ENCODE data around the gene ITPKB. TPM values are rescaled to one million over a fixed set of nuclear protein-coding genes. Genes with fewer than 3 reads are reported as not detected.
A peak's percentile ranks its signal among the peaks of the same experiment; 100 is the strongest.

ITPKB gene
- polyA plus RNA-seq, 3 donors: 21.5 to 24.2 (median 21.7) TPM

- no peak for DNase-seq (ENCODE audit: low read depth in 3 of 3, low spot score in 2 of 3)
Observed at GRCh38 chr1:226688056-226688748, 50.9 kb downstream of the ITPKB start.

- no peak for DNase-seq (ENCODE audit: low read depth in 3 of 3, low spot score in 2 of 3)
Observed at GRCh38 chr1:226687426-226687825, 51.7 kb downstream of the ITPKB start.

- DNase-seq (ENCODE audit: low read depth in 3 of 3, low spot score in 2 of 3): no peak
Observed at GRCh38 chr1:226686440-226687425, 52.3 kb downstream of the ITPKB start.

- no peak for DNase-seq (ENCODE audit: low read depth in 3 of 3, low spot score in 2 of 3)
Observed at GRCh38 chr1:226685196-226685820, 53.8 kb downstream of the ITPKB start.

GRCh38 chr1:226684026-226684425 is 55.1 kb downstream of the ITPKB start:
- no peak for DNase-seq (ENCODE audit: low read depth in 3 of 3, low spot score in 2 of 3)

- DNase-seq (ENCODE audit: low read depth in 3 of 3, low spot score in 2 of 3): no peak
Observed at GRCh38 chr1:226682871-226683814, 55.9 kb downstream of the ITPKB start.

GRCh38 chr1:226681652-226682493 is 57.2 kb downstream of the ITPKB start:
- DNase-seq (ENCODE audit: low read depth in 3 of 3, low spot score in 2 of 3): no peak

GRCh38 chr1:226680653-226681052 is 58.4 kb downstream of the ITPKB start:
- no peak for DNase-seq (ENCODE audit: low read depth in 3 of 3, low spot score in 2 of 3)

GRCh38 chr1:226679853-226680516 is 59.1 kb downstream of the ITPKB start:
- DNase-seq (ENCODE audit: low read depth in 3 of 3, low spot score in 2 of 3): peak in 2 of 3 donors; percentile 62 to 65

- no peak for DNase-seq (ENCODE audit: low read depth in 3 of 3, low spot score in 2 of 3)
Observed at GRCh38 chr1:226679262-226679661, 59.8 kb downstream of the ITPKB start.

GRCh38 chr1:226678701-226679100 is 60.4 kb downstream of the ITPKB start:
- DNase-seq (ENCODE audit: low read depth in 3 of 3, low spot score in 2 of 3): no peak

GRCh38 chr1:226678251-226678650 is 60.8 kb downstream of the ITPKB start:
- DNase-seq (ENCODE audit: low read depth in 3 of 3, low spot score in 2 of 3): no peak

- DNase-seq (ENCODE audit: low read depth in 3 of 3, low spot score in 2 of 3): no peak
Observed at GRCh38 chr1:226677027-226678020, 61.8 kb downstream of the ITPKB start.

- no peak for DNase-seq (ENCODE audit: low read depth in 3 of 3, low spot score in 2 of 3)
Observed at GRCh38 chr1:226676381-226676780, 62.7 kb downstream of the ITPKB start.

- no peak for DNase-seq (ENCODE audit: low read depth in 3 of 3, low spot score in 2 of 3)
Observed at GRCh38 chr1:226675715-226676357, 63.2 kb downstream of the ITPKB start.

- DNase-seq (ENCODE audit: low read depth in 3 of 3, low spot score in 2 of 3): no peak
Observed at GRCh38 chr1:226674892-226675714, 64.0 kb downstream of the ITPKB start.
